Peyer's patch (tissue), 4 donors: ENCODE results near the gene SH3BGRL3.

Source experiments
- POLR2A ChIP-seq, 2 donors: fragments of 450-650 bp; IDR thresholded peaks; one replicate each; pipeline ENCODE4 v1.5.1; 2017; ENCODE audit warnings: antibody characterized with exemption in 2 of 2, mild to moderate bottlenecking in 2 of 2, moderate library complexity in 2 of 2
- TF ChIP-seq, protein P1 (sequence below), 6 experiments: fragments of 450-650 bp in 4 of 6; fragments of 200-600 bp in 2 of 6; sonication (generic) in 1 of 6; IDR thresholded peaks; one replicate each; pipeline ENCODE4 v1.5.1; 2017 to 2019; ENCODE audit warnings: antibody characterized with exemption in 6 of 6, mild to moderate bottlenecking in 3 of 6, moderate library complexity in 1 of 6

DNA sequence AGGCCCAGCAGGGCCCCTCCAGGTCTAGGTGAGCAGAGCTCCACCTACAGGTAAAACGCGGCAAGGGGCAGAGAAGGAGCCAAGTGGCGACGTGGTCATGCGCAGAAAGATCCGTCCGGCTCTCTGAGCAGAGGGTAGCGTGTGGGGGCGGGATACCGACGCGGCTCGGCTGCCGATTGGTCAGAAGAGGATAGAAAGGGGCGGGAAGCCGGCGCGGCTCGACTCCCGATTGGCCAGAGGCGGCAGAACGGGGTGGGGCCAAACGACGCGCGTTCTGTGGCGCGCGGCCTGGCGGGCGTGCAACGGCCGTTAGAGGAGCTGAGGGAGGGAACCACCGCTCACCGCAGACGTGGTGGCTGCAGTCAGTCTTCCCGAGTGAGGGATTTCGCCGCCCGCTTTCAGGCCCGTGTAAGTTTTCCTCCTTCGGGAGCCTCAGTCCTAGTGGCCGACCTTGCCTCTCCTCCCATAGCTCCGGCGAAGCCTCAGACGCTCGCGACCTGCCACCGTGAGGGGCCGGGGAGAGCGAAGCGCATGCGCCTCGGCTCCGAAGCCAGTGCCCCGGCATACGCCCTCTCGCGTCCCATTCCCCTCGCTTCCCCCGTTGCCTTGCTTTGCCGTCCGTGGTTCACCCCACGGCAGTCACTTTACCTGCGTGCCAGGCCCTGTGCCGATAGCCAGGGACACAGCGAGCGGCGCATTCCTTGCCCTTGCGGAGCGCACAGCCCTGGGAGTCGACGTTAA is 45.8 kb upstream of the SH3BGRL3 start, which contains the start of gene CEP85:
- TF ChIP-seq, protein P1, sequence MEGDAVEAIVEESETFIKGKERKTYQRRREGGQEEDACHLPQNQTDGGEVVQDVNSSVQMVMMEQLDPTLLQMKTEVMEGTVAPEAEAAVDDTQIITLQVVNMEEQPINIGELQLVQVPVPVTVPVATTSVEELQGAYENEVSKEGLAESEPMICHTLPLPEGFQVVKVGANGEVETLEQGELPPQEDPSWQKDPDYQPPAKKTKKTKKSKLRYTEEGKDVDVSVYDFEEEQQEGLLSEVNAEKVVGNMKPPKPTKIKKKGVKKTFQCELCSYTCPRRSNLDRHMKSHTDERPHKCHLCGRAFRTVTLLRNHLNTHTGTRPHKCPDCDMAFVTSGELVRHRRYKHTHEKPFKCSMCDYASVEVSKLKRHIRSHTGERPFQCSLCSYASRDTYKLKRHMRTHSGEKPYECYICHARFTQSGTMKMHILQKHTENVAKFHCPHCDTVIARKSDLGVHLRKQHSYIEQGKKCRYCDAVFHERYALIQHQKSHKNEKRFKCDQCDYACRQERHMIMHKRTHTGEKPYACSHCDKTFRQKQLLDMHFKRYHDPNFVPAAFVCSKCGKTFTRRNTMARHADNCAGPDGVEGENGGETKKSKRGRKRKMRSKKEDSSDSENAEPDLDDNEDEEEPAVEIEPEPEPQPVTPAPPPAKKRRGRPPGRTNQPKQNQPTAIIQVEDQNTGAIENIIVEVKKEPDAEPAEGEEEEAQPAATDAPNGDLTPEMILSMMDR (IDR thresholded peaks at IDR 0.05): peak; percentile 78 to 92 (median 88)
- peak; percentile 86 to 92 for TF ChIP-seq POLR2A (IDR thresholded peaks at IDR 0.05)
